ENCODE data around the gene PTF1A. TPM values are rescaled to one million over a fixed set of nuclear protein-coding genes. Genes with fewer than 3 reads are reported as not detected.
"Not testable (repeated sequence)": the region's sequence is repeated elsewhere in the genome, so short reads cannot be mapped to it uniquely, and the experiment has no call there.

PTF1A gene
- total RNA-seq, 2 experiments from 2014 or later: not detected

GRCh38 chr10:23217471-23217870 is 25.4 kb downstream of the PTF1A start:
- intact Hi-C loops (cut with micrococcal nuclease): no loop called here
- Mint-ChIP-seq H3K27me3 (peaks cover 8% of the 10 kb centered on the region), H3K27ac (no peak overlapping the region), H3K4me1 (ENCODE audit: low read depth) (no peaks in the 10 kb centered on the region), H3K4me3 (no peak overlapping the region), H3K36me3 (ENCODE audit: low read depth) (no peaks in the 10 kb centered on the region), H3K9me3 (no peaks in the 10 kb centered on the region)
- ChIA-PET CTCF (no interaction called here), POLR2A (no interaction called here)
- DNase-seq (no peak), ATAC-seq (no peak)
- TF ChIP-seq CTCF (IDR thresholded peaks at IDR 0.05): no peak

- Mint-ChIP-seq H3K27ac (no peak overlapping the region), H3K9me3 (no peaks in the 10 kb centered on the region), H3K4me3 (no peak overlapping the region), H3K36me3 (ENCODE audit: low read depth) (no peaks in the 10 kb centered on the region), H3K27me3 (peaks cover 4% of the 10 kb centered on the region), H3K4me1 (ENCODE audit: low read depth) (no peaks in the 10 kb centered on the region)
- POLR2A ChIA-PET: no interaction called here
- TF ChIP-seq CTCF (IDR thresholded peaks at IDR 0.05): no peak
- CTCF ChIA-PET: interaction anchor here (0.7 kb wide), 1 partner anchor 18 kb away, joined by 3 read pairs; no protein-coding TSS in a partner anchor
- intact Hi-C loops (cut with micrococcal nuclease): no loop called here
- no peak for ATAC-seq
- DNase-seq: no peak
Measured at GRCh38 chr10:23230582-23230981, 38.5 kb downstream of the PTF1A start.

DNA sequence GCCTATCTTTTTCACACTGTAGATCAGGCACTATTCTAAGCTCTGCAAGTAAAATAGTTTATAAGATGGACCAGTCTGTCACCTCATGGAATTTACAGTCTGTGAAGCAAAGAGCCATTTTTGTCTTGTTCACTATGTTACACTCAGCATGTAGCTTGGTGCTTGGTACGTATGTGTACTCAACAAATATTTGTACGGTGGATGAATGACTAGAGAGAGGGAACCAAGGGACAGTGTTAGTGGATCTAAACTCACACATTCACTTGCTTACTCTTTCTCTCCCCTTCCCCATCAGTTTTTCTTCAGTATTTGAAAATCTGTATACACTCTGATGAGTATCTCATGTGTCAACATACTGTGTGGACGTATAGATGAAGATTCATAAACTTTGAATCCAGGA is 45.9 kb downstream of the PTF1A start:
- CTCF ChIA-PET: interaction anchor here (0.9 to 1.7 kb wide), 2 partner anchors 56 to 80 kb away, joined by 4 to 5 read pairs; no protein-coding TSS in a partner anchor
- DNase-seq (no peak), ATAC-seq (no peak)
- POLR2A ChIA-PET: no interaction called here
- Mint-ChIP-seq H3K27ac (no peak overlapping the region), H3K9me3 (peaks cover 6% of the 10 kb centered on the region), H3K27me3 (peaks cover 5% of the 10 kb centered on the region), H3K4me3 (no peak overlapping the region), H3K36me3 (ENCODE audit: low read depth) (no peaks in the 10 kb centered on the region), H3K4me1 (ENCODE audit: low read depth) (no peaks in the 10 kb centered on the region)
- no peak for TF ChIP-seq CTCF (IDR thresholded peaks at IDR 0.05)
- intact Hi-C loops (cut with micrococcal nuclease): no loop called here

- DNase-seq; H3K4me3 Mint-ChIP-seq; H3K27ac Mint-ChIP-seq; H3K4me1 Mint-ChIP-seq (ENCODE audit: low read depth); intact Hi-C loops (cut with micrococcal nuclease); H3K36me3 Mint-ChIP-seq (ENCODE audit: low read depth); ATAC-seq; H3K27me3 Mint-ChIP-seq; H3K9me3 Mint-ChIP-seq: not testable (repeated sequence)
- ChIA-PET CTCF (interaction anchor here (1.0 kb wide), 1 partner anchor 11 kb away, joined by 3 read pairs; no protein-coding TSS in a partner anchor), POLR2A (interaction anchor here (0.6 kb wide), 1 partner anchor 1243 kb away, joined by 3 read pairs; no protein-coding TSS in a partner anchor)
Measured at GRCh38 chr10:23241779-23242178, 49.7 kb downstream of the PTF1A start.

Other genes starting within 250 kb of the PTF1A start
- gene MSRB2, start 96.7 kb upstream of the PTF1A start, total RNA-seq: 1 to 10 TPM; 6.9 to 9.1 TPM
- under 1 TPM; 0.25 to 0.32 TPM for gene C10orf67, start 152.5 kb downstream of the PTF1A start, total RNA-seq
- 1 to 10 TPM; 6.6 to 7.0 TPM for gene OTUD1, start 246.8 kb downstream of the PTF1A start, total RNA-seq

Data from activated CD8-positive, alpha-beta T cell treated with anti-CD3 and anti-CD28 coated beads for 36 hours (primary cell).